ENCODE data around the gene DKC1.

DNA sequence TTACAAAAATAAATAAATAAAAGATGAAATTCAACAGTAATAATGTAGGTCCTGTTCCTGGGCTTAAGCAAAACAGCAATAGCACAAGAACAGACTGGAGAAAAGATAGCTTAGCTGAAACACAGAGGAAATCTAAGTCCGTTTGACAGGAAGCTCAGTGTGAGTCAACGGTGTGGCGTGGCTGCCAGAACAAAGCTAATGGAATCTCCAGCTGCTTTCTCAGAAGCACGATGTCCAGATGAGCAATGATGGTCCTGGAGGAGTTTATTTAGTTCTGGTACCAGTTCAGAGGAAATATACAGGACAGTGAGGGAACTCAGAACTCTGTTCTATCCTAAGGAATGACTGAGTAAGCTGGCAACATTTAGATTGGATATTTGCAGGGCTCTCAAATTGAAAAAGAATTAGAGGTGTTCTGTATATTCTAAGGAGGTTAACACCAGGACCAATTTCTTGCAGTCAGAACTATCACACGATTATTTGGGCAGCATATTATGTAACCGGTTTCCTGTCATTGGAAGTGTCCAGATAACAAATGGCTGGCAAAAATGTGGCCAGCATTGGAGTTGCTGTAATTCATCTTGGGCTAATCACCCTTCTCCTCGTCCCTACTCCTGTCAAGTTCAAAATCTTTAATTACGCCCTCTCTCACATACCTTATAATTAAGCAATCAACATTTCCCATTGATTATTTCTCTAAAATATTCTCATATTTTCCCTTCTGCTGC lies 24.5 kb upstream of the DKC1 start:
- no peak for TF ChIP-seq EZH2 (IDR thresholded peaks at IDR 0.05; ENCODE audit: borderline replicate concordance, low read depth, low read length, poor library complexity, severe bottlenecking)
- TF ChIP-seq, protein P1, sequence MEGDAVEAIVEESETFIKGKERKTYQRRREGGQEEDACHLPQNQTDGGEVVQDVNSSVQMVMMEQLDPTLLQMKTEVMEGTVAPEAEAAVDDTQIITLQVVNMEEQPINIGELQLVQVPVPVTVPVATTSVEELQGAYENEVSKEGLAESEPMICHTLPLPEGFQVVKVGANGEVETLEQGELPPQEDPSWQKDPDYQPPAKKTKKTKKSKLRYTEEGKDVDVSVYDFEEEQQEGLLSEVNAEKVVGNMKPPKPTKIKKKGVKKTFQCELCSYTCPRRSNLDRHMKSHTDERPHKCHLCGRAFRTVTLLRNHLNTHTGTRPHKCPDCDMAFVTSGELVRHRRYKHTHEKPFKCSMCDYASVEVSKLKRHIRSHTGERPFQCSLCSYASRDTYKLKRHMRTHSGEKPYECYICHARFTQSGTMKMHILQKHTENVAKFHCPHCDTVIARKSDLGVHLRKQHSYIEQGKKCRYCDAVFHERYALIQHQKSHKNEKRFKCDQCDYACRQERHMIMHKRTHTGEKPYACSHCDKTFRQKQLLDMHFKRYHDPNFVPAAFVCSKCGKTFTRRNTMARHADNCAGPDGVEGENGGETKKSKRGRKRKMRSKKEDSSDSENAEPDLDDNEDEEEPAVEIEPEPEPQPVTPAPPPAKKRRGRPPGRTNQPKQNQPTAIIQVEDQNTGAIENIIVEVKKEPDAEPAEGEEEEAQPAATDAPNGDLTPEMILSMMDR (conservative IDR thresholded peaks at IDR 0.05; ENCODE audit: low read depth, low read length), result no peak
